ENCODE results near the gene NDFIP2. TPM values are rescaled to one million over a fixed set of nuclear protein-coding genes. Genes with fewer than 3 reads are reported as not detected.

Gene NDFIP2
- total and polyA plus RNA-seq, 2 donors (not counting 3 experiments of a cell fraction or from before 2014, with no cell fraction given): 7.9 to 18.5 TPM

GRCh38 chr13:79497064-79497463 lies 16.1 kb downstream of the NDFIP2 start:
- Histone ChIP-seq H3K4me3 (replicated peaks in 1 of 3; ENCODE audit: insufficient read depth in 1 of 3, low read depth in 1 of 3, low read length in 3 of 3) (no peak overlapping the region), H3K27me3 (ENCODE audit: control insufficient read depth in 2 of 2, insufficient read depth in 2 of 2, low read length in 2 of 2) (no peaks in the 10 kb centered on the region), H3K9me1 (replicated peaks; ENCODE audit: control insufficient read depth, extremely low read depth, insufficient read depth, low read length) (no peaks in the 10 kb centered on the region), H3K4me2 (ENCODE audit: insufficient read depth, low read length) (no peak overlapping the region), H3K36me3 (ENCODE audit: control insufficient read depth in 2 of 2, extremely low read depth in 1 of 2, insufficient read depth in 2 of 2, low read length in 2 of 2) (no peaks in the 10 kb centered on the region), H3K9me3 (replicated peaks; ENCODE audit: control insufficient read depth, insufficient read depth, low read length) (no peaks in the 10 kb centered on the region), H3K27ac (ENCODE audit: insufficient read depth, low read depth, low read length) (no peak overlapping the region), H4K20me1 (replicated peaks; ENCODE audit: control insufficient read depth, extremely low read depth, insufficient read depth, low read length) (no peaks in the 10 kb centered on the region), H3K79me2 (ENCODE audit: control insufficient read depth, insufficient read depth, low read length) (peaks cover 5% of the 10 kb centered on the region), H3K4me1 (ENCODE audit: control insufficient read depth, extremely low read depth, insufficient read depth, low read length) (no peaks in the 10 kb centered on the region), H3K9ac (replicated peaks; ENCODE audit: extremely low read depth, insufficient read depth, low read length) (no peak overlapping the region), H2AFZ (ENCODE audit: low read depth, low read length) (no peak overlapping the region)
- dilution Hi-C loops (cut with MboI; ENCODE audit: extremely low pct_ligation_motif_present, low sequenced_read_pairs): no loop called here
- ChIA-PET CTCF (interaction anchor here (0.6 to 1.6 kb wide), 5 partner anchors 16 to 73 kb away, joined by 3 to 6 read pairs (median 3); no protein-coding TSS in a partner anchor), POLR2A (no interaction called here)
- FAIRE-seq (no peak), DNase-seq (ENCODE audit: low read depth, low spot score) (no peak)
- no TSS peak for BruUV-seq (replicated peaks)
- no peak for TF ChIP-seq POLR2A (IDR thresholded peaks at IDR 0.05; ENCODE audit: low read depth, low read length)
- no peak for TF ChIP-seq FOS (IDR thresholded peaks at IDR 0.05; ENCODE audit: borderline replicate concordance, insufficient read depth, low read length)
- no peak for TF ChIP-seq JUN (IDR thresholded peaks at IDR 0.05; ENCODE audit: borderline replicate concordance, insufficient read depth, insufficient read length, low read depth)
- no peak for TF ChIP-seq MAX (IDR thresholded peaks at IDR 0.05; ENCODE audit: insufficient read depth, insufficient read length)
- TF ChIP-seq CTCF (IDR thresholded peaks at IDR 0.05; ENCODE audit: extremely low read depth in 1 of 2, insufficient read depth in 1 of 2, low read depth in 1 of 2, low read length in 2 of 2): no peak
- no peak for TF ChIP-seq EZH2 (IDR thresholded peaks at IDR 0.05; ENCODE audit: borderline replicate concordance, low read depth, low read length, severe bottlenecking)
- no peak for TF ChIP-seq POLR2AphosphoS5 (IDR thresholded peaks at IDR 0.05; ENCODE audit: insufficient read depth, low read depth, low read length)
- no peak for TF ChIP-seq MYC (IDR thresholded peaks at IDR 0.05; ENCODE audit: low read depth, low read length)
- no peak for TF ChIP-seq GATA2 (IDR thresholded peaks at IDR 0.05; ENCODE audit: insufficient read depth, insufficient read length, low read depth, low read length)
- intact Hi-C loops (cut with micrococcal nuclease): no loop called here

Measured in endothelial cell of umbilical vein (primary cell).